Mesothelial cell of epicardium (in vitro differentiated cells): ENCODE data around the gene TSHZ2. TPM values are rescaled to one million over a fixed set of nuclear protein-coding genes. Genes with fewer than 3 reads are reported as not detected.

Experiments used
- DNase-seq, 2 experiments: peaks; one replicate each; pipeline ENCODE4 v3.0.0; 2021; ENCODE audit warnings: low spot score in 2 of 2; ENCODE audit not compliant: unreplicated experiment in 2 of 2
- H3K27ac Mint-ChIP-seq: 2 replicates; pipeline ENCODE4 v1.8.0; 2021; ENCODE audit warnings: mixed read lengths
- H3K27me3 Mint-ChIP-seq: 2 replicates; pipeline ENCODE4 v1.8.0; 2021; ENCODE audit warnings: low read depth, mixed read lengths
- H3K36me3 Mint-ChIP-seq: 2 replicates; pipeline ENCODE4 v1.8.0; 2021; ENCODE audit warnings: mixed read lengths
- H3K4me1 Mint-ChIP-seq: 2 replicates; pipeline ENCODE4 v1.8.0; 2021; ENCODE audit warnings: mixed read lengths
- H3K4me3 Mint-ChIP-seq: 2 replicates; pipeline ENCODE4 v1.8.0; 2021; ENCODE audit warnings: mild to moderate bottlenecking, moderate library complexity, mixed read lengths
- H3K9me3 Mint-ChIP-seq: 2 replicates; pipeline ENCODE4 v1.8.0; 2021; ENCODE audit warnings: mixed read lengths
- CTCF ChIP-seq: fragments of 200-600 bp; sonication (generic); IDR thresholded peaks from one replicate; pipeline ENCODE4 v1.5.0; 2021; ENCODE audit warnings: antibody characterized with exemption; ENCODE audit not compliant: unreplicated experiment
- total RNA-seq: library from RNA; stranded (reverse); gene quantifications from 3 replicates; pipeline ENCODE4 v1.2.1, GENCODE V29; 2021

The TSHZ2 gene
- total RNA-seq, 1 donor from 2014 or later, result 28.8 TPM

- Mint-ChIP-seq H3K4me3 (no peak overlapping the region), H3K9me3 (no peaks in the 10 kb centered on the region), H3K4me1 (peaks cover 24% of the 10 kb centered on the region), H3K27ac (no peak overlapping the region), H3K27me3 (peaks cover 2% of the 10 kb centered on the region), H3K36me3 (no peaks in the 10 kb centered on the region)
- no peak for TF ChIP-seq CTCF
- no peak for DNase-seq
Observed at GRCh38 chr20:53262365-53262764, 290.2 kb downstream of the TSHZ2 start.

GRCh38 chr20:53263554-53264438 lies 291.6 kb downstream of the TSHZ2 start:
- Mint-ChIP-seq H3K27me3 (peaks cover 2% of the 10 kb centered on the region), H3K4me3 (no peak overlapping the region), H3K9me3 (no peaks in the 10 kb centered on the region), H3K27ac (no peak overlapping the region), H3K36me3 (no peaks in the 10 kb centered on the region), H3K4me1 (peaks cover 24% of the 10 kb centered on the region)
- no peak for TF ChIP-seq CTCF
- no peak for DNase-seq

GRCh38 chr20:53264604-53265003 lies 292.4 kb downstream of the TSHZ2 start:
- no peak for DNase-seq
- no peak overlapping the region for H3K4me3 Mint-ChIP-seq
- H3K27me3 Mint-ChIP-seq, result peaks cover 2% of the 10 kb centered on the region
- H3K36me3 Mint-ChIP-seq, result no peaks in the 10 kb centered on the region
- H3K27ac Mint-ChIP-seq, result no peak overlapping the region
- H3K9me3 Mint-ChIP-seq, result no peaks in the 10 kb centered on the region
- peaks cover 24% of the 10 kb centered on the region for H3K4me1 Mint-ChIP-seq
- TF ChIP-seq CTCF, result no peak

- Mint-ChIP-seq H3K27ac (no peak overlapping the region), H3K36me3 (no peaks in the 10 kb centered on the region), H3K4me3 (no peak overlapping the region), H3K9me3 (no peaks in the 10 kb centered on the region), H3K27me3 (peaks cover 2% of the 10 kb centered on the region), H3K4me1 (peaks cover 24% of the 10 kb centered on the region)
- DNase-seq, result no peak
- TF ChIP-seq CTCF, result no peak
Observed at GRCh38 chr20:53265304-53265875, 293.2 kb downstream of the TSHZ2 start.

- DNase-seq, result no peak
- no peak overlapping the region for H3K4me3 Mint-ChIP-seq
- TF ChIP-seq CTCF, result no peak
- peaks cover 2% of the 10 kb centered on the region for H3K36me3 Mint-ChIP-seq
- H3K27me3 Mint-ChIP-seq, result no peaks in the 10 kb centered on the region
- peaks cover 8% of the 10 kb centered on the region for H3K4me1 Mint-ChIP-seq
- no peak overlapping the region for H3K27ac Mint-ChIP-seq
- H3K9me3 Mint-ChIP-seq, result no peaks in the 10 kb centered on the region
Observed at GRCh38 chr20:53269380-53269779, 297.2 kb downstream of the TSHZ2 start.
